Measurements from ENCODE around the gene UBE2H. TPM values are rescaled to one million over a fixed set of nuclear protein-coding genes. Genes with fewer than 3 reads are reported as not detected.

UBE2H gene
- total RNA-seq, 4 donors from 2014 or later: 49.5 to 90.9 (median 57.1) TPM

- TF ChIP-seq CTCF (IDR thresholded peaks at IDR 0.05): no peak
- TF ChIP-seq POLR2AphosphoS5 (IDR thresholded peaks at IDR 0.05): no peak
- TF ChIP-seq POLR2A (IDR thresholded peaks at IDR 0.05): no peak
- no peak for TF ChIP-seq EP300 (IDR thresholded peaks at IDR 0.05)
- Histone ChIP-seq H3K4me1 (peaks cover 34% of the 10 kb centered on the region), H3K36me3 (no peaks in the 10 kb centered on the region), H3K4me3 (no peak overlapping the region), H3K27me3 (no peaks in the 10 kb centered on the region), H3K9me3 (no peaks in the 10 kb centered on the region), H3K27ac (no peak overlapping the region)
- DNase-seq (ENCODE audit: low spot score in 2 of 2): no peak
- 87% methylated on average over 3 of the region's 3 CpGs for WGBS
These were observed 101.0 kb downstream of the UBE2H start for GRCh38 chr7:129851809-129852208.

DNA sequence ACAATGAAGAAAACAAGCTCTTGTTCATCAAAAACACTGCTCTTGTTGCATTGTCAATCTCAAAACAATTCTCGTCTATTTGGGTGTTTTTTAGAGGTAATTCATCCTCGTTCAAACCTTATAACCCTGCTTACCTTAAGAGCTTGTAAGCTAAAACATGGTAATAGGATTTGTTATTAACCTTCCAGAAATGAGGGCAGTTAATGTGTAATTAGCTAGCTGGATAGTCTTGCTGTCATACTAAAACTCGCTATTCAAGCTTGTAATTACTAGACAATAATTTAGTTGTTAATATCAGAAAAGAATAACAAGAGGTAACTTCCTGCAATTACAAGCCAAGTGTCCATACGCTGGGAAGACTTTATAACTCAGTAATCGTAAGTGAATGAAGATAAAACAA lies 101.6 kb downstream of the UBE2H start:
- Histone ChIP-seq H3K27me3 (no peaks in the 10 kb centered on the region), H3K4me3 (no peak overlapping the region), H3K27ac (no peak overlapping the region), H3K4me1 (peaks cover 32% of the 10 kb centered on the region), H3K36me3 (no peaks in the 10 kb centered on the region), H3K9me3 (no peaks in the 10 kb centered on the region)
- no peak for TF ChIP-seq CTCF (IDR thresholded peaks at IDR 0.05)
- DNase-seq (ENCODE audit: low spot score in 2 of 2): no peak
- 82% methylated on average over 5 of the region's 5 CpGs for WGBS

GRCh38 chr7:129848436-129848835 lies 104.3 kb downstream of the UBE2H start:
- no peaks in the 10 kb centered on the region for H3K36me3 ChIP-seq
- TF ChIP-seq EP300 (IDR thresholded peaks at IDR 0.05) (no peak), POLR2AphosphoS5 (IDR thresholded peaks at IDR 0.05) (no peak), CTCF (IDR thresholded peaks at IDR 0.05) (no peak), POLR2A (IDR thresholded peaks at IDR 0.05) (no peak)
- no peaks in the 10 kb centered on the region for H3K27me3 ChIP-seq
- H3K27ac ChIP-seq: no peak overlapping the region
- H3K9me3 ChIP-seq: no peaks in the 10 kb centered on the region
- WGBS: 89% methylated on average over 2 of the region's 2 CpGs
- H3K4me1 ChIP-seq: peaks cover 34% of the 10 kb centered on the region
- H3K4me3 ChIP-seq: no peak overlapping the region
- DNase-seq (ENCODE audit: low spot score in 2 of 2): no peak

DNA sequence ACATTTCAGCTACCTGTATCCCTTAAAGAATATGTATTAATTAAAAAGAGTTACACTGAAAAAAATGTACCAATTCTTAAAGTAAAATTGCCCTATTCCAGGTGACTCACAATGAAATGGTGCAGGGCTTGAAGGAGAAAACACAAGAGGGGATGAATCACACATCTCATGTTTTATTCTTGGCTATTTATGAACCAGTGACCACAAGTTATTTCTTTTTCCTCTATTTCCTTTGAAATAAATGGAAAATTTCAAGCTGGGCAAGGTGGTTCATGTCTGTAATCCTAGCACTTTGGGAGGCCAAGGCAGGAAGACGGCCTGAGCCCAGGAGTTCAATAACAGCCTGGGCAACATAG lies 106.8 kb downstream of the UBE2H start:
- TF ChIP-seq POLR2AphosphoS5 (IDR thresholded peaks at IDR 0.05) (no peak), POLR2A (IDR thresholded peaks at IDR 0.05) (no peak), CTCF (IDR thresholded peaks at IDR 0.05) (no peak), EP300 (IDR thresholded peaks at IDR 0.05) (no peak)
- 100% methylated on average over 1 of the region's 1 CpG for WGBS
- no peak overlapping the region for H3K27ac ChIP-seq
- no peaks in the 10 kb centered on the region for H3K36me3 ChIP-seq
- H3K9me3 ChIP-seq: no peaks in the 10 kb centered on the region
- no peak for DNase-seq (ENCODE audit: low spot score in 2 of 2)
- no peak overlapping the region for H3K4me3 ChIP-seq
- H3K27me3 ChIP-seq: no peaks in the 10 kb centered on the region
- peaks cover 28% of the 10 kb centered on the region for H3K4me1 ChIP-seq

- Histone ChIP-seq H3K4me1 (peaks cover 33% of the 10 kb centered on the region), H3K27me3 (no peaks in the 10 kb centered on the region), H3K36me3 (no peaks in the 10 kb centered on the region), H3K9me3 (no peaks in the 10 kb centered on the region), H3K27ac (no peak overlapping the region), H3K4me3 (no peak overlapping the region)
- no peak for DNase-seq (ENCODE audit: low spot score in 2 of 2)
- 82% methylated on average over 3 of the region's 3 CpGs for whole genome bisulfite sequencing
- TF ChIP-seq EP300 (IDR thresholded peaks at IDR 0.05): no peak
- no peak for TF ChIP-seq POLR2AphosphoS5 (IDR thresholded peaks at IDR 0.05)
- TF ChIP-seq CTCF (IDR thresholded peaks at IDR 0.05): no peak
- no peak for TF ChIP-seq POLR2A (IDR thresholded peaks at IDR 0.05)
These were observed 107.4 kb downstream of the UBE2H start for GRCh38 chr7:129845178-129845971.
